Inflammatory macrophage treated with lipopolysaccharide for 4 hours (primary cell): ENCODE data around the gene LIMA1.
"Not testable (repeated sequence)": the region's sequence is repeated elsewhere in the genome, so short reads cannot be mapped to it uniquely, and the experiment has no call there.

Experiments used
- DNase-seq: peaks from one replicate; pipeline ENCODE4 v3.0.0-alpha.2; 2020

Gene LIMA1

GRCh38 chr12:50181691-50182090 lies 101.6 kb downstream of the LIMA1 start:
- no peak for DNase-seq

DNA sequence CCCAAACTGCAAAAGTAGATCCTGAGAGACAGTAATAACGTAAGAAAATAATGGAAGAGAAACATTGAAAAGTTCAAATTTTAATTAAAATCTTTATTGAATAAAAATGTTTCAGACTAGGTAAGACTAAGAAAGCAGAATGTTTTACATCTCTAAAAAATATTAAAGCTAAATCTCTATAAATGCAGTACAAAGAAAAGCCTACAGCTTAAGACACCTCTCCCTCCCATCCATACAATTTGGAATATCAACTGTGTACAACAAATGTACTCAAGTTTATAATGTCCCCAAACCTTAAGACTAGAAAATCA lies 107.6 kb downstream of the LIMA1 start:
- no peak for DNase-seq

- peak; percentile 63 for DNase-seq
Observed at GRCh38 chr12:50174971-50175715, 108.2 kb downstream of the LIMA1 start.

DNA sequence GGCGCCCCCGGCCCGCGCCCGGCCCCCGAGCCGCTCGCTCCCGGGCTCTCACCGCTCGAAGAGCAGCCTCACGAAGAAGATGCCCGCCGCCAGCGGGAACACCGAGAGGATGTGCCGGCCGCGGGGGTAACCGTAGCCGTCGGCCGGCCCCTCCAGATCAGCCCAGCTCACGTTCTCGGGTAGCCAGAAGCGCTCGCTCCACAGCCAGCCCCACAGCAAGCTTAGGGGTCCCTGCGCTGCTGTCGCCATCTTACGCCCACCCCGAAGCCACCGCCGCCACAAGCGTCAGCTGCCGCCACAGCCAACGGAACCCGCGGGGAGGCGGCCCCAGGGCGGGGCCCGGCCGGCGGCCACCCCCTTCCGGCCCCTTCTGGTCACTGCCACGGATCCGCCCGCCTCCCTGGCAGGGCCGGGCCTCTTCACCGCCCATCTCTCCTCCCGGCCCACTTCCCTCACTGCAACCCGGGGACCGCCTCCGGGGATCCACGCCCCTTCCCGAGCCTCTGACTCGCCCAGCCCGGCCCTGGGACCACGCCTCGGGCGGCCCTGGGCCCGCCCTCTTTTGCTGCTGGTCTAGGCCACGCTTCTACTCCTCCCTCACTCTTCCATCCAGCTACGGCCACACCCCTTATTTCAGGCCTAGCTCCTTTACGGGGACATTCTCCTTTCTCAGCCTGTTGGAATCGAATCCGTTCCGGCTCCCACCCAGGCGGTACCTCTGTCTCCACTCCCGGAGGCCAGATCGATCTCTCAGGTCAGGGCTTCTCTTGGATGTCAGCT lies 116.1 kb downstream of the LIMA1 start, which contains the start of gene CERS5:
Gene CERS5, minus strand, starts transcription at position 321 of the 780 bp plus-strand sequence. Its CDS starts 72 bp downstream, at position 249.
- peak; percentile 99 for DNase-seq

- DNase-seq, result peak; percentile 64
Observed at GRCh38 chr12:50166799-50167048, 116.6 kb downstream of the LIMA1 start.

DNA sequence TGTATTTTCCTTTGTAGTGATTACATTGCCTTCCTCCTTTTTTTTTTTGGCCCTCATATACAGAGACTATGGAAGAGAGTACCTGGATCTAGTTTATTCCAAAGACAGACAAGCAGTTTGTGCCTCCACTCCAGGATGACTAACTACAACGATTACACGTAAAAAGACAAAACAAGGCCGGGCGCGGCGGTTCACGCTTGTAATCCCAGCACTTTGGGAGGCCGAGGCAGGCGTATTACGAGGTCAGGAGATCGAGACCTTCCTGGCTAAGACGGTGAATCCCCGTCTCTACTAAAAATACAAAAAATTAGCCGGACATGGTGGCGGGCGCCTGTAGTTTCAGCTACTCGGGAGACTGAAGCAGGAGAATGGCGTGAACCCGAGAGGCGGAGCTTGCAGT lies 118.4 kb downstream of the LIMA1 start:
- DNase-seq, result no peak

- peak; percentile 25 for DNase-seq
Observed at GRCh38 chr12:50162230-50162629, 121.1 kb downstream of the LIMA1 start.

GRCh38 chr12:50160643-50161042 lies 122.7 kb downstream of the LIMA1 start:
- no peak for DNase-seq

DNA sequence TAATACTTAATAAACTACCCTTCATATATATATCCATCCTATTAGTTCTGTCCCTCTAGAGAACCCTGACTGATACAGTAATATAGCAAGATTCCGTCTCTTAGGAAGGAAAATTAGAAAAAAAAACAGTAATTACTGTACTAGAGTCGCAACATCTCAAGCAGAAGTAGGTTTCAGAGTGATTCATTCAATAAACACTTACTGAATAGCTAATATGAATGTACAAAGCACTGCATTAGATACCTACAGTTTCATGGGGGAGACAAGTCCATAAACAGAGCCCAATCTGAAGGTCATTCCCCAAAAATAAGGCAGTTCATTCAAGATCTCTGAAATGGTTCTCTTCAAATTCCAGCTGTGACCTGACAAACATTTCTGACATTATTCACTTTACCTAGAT lies 126.1 kb downstream of the LIMA1 start:
- DNase-seq, result no peak

- DNase-seq, result no peak
Observed at GRCh38 chr12:50156641-50157040, 126.7 kb downstream of the LIMA1 start.

GRCh38 chr12:50154947-50155346 lies 128.4 kb downstream of the LIMA1 start:
- DNase-seq, result not testable (repeated sequence)

DNA sequence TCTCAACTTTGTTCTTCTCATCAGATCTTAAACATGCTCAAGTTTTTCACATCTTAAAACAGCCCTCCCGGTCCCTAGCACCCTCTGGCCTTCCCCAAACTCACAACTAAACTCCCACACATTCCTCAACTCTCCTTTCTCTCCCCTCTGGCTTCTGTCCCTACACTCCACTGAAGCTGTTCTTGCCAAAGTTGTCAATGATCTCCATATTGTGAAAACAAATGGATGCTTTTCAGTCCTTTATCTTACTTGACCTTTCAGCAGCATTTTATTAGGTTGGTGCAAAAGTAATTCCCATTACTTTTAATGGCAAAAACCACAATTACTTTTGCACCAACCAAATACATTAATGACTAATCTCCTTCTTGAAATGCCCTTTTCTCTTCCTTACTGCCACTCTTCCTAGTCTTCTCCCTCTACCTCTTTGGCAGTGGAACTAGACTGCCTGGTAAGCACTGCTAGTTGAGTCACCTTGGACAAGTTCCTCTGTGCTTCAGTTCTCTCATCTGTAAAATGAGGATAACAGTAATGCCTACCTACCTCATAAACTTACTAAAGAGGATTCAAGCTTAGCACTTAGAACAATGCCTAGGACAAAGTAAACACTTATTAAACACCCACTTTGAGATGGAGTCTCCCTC lies 132.2 kb downstream of the LIMA1 start:
- DNase-seq, result no peak

DNA sequence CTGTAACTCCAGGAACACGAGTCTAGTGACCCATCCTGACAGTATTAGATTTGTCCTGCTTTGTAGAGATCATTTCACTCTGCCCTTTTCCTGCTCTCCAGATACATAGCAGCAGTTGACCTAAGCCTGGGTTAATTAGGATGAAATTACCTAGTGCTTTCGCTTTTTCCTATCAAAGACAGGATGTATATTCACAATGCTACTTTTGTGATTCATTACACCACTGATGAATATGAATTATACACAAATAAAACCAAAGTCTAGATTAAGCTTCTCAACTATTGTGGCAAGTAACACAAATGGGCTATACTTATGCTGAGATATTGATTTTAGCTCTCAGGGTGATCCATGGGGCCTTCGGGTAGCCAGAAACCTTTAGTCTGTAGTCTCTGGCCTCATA lies 134.0 kb downstream of the LIMA1 start:
- no peak for DNase-seq

DNA sequence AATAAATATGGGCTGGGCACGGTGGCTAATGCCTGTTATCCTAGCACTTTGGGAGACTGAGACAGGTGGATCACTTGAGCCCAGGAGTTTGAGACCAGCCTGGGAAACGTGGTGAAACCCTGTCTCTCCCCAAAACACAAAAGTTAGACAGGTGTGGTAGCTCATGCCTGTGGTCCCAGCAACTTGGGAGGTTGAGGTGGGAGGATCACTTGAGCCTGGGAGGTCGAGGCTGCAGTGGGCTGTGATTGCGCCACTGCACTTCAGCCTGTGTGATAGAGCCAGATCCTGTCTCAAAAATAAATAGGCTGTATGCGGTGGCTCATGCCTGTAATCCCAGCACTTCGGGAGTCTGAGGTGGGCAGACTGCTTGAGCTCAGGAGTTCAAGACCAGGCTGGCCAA lies 135.3 kb downstream of the LIMA1 start:
- DNase-seq, result not testable (repeated sequence)

DNA sequence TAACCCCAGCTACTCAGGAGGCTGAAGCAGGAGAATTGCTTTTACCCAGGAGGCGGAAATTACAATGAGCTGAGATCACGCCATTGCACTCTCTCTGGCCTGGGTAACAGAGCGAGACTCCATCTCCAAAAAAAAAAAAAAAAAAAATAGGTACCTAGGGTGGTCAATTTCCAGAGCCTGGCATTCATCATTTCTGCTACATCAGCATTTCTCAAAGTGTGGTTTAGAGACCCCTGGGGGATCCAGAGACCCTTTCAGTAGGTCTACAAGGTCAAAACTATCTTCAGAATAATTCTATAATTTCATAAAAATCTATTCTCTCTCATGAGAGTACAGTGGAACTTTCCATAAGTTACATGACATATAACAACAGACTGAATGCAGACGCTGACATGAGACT lies 136.0 kb downstream of the LIMA1 start:
- no peak for DNase-seq

DNA sequence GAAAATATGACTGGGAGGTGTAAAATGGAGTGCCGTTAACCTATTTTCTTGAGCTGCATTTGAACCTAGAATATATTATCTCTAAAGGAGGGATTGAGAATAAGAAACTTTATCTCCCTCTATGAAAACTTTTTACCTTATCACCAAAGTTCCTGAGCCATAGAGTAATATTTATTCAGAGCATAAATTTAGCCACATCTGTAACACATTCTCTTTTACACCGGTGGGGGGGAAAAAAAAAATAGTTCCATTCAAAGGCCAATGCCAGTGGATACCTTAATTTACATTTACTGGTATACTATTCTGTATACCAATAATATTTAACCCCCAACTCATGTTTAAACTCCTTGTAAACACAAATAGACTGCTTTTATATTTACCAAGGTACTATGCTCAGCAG lies 137.9 kb downstream of the LIMA1 start:
- DNase-seq, result no peak

DNA sequence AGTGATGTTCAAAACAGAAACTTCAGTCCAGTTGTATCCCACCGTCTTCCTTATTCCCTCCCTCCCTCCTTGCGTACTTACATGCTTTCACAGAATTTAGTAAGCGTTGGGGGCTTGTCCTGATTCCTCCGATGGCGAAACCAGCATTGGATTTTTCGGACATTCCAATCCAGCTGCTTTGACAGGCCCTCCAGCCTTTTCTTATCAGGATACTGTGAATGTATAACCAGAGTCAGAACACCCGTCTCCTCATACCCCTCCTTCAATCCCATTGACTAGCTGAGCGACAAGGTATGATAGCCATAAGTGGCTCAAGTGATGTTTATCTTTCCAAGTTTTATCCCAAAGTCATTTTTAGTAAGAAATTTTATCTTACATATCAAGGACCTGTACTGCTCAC lies 140.3 kb downstream of the LIMA1 start:
- no peak for DNase-seq

GRCh38 chr12:50132505-50133135 lies 150.7 kb downstream of the LIMA1 start:
- peak; percentile 24 for DNase-seq

DNA sequence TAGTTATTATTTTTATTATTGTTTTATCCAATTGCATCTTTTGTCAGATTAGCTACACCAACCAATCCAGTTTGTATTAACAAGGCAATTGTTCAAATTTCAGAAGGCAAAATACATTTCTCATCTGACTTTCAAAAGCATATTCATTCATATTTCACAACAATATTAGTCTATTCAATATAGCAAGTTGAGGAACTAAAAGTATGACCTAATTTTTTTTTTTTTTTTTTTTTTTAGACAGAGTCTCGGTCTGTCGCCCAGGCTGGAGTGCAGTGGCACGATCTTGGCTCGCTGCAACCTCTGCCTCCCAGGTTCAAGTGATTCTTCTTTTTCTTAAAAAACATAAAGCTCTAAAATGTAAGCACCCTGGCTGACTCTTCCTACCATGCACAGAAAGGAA lies 154.0 kb downstream of the LIMA1 start:
- peak; percentile 78 for DNase-seq

- DNase-seq, result no peak
Observed at GRCh38 chr12:50127546-50127945, 155.8 kb downstream of the LIMA1 start.
